Fibroblast of skin of abdomen (primary cell): ENCODE results near the gene SUPT6H.

Experiments
- DNase-seq: peaks from one replicate; pipeline ENCODE4 v3.0.0-alpha.2; 2013

The SUPT6H gene

GRCh38 chr17:28702026-28702751, 40.2 kb downstream of the SUPT6H start:
- no peak for DNase-seq

- DNase-seq: no peak
These were observed 40.7 kb downstream of the SUPT6H start for GRCh38 chr17:28702752-28703150.

GRCh38 chr17:28703552-28704218, 41.7 kb downstream of the SUPT6H start:
- no peak for DNase-seq

- DNase-seq: no peak
These were observed 42.3 kb downstream of the SUPT6H start for GRCh38 chr17:28704219-28704858.

- DNase-seq: no peak
These were observed 43.2 kb downstream of the SUPT6H start for GRCh38 chr17:28705074-28705659.

GRCh38 chr17:28705728-28706334, 43.8 kb downstream of the SUPT6H start:
- DNase-seq: no peak

- no peak for DNase-seq
These were observed 44.7 kb downstream of the SUPT6H start for GRCh38 chr17:28706471-28707338.

- DNase-seq: no peak
These were observed 45.3 kb downstream of the SUPT6H start for GRCh38 chr17:28707339-28707720.

GRCh38 chr17:28710861-28711722, 49.1 kb downstream of the SUPT6H start:
- peak; percentile 91 for DNase-seq

- no peak for DNase-seq
These were observed 49.7 kb downstream of the SUPT6H start, which contains the start of gene PROCA1 for GRCh38 chr17:28711723-28712031. Gene PROCA1, minus strand, starts transcription at chr17:28711888. Its CDS starts 228 bp downstream, at chr17:28711660.

GRCh38 chr17:28712032-28712704, 50.2 kb downstream of the SUPT6H start:
- DNase-seq: peak; percentile 28

- no peak for DNase-seq
These were observed 50.9 kb downstream of the SUPT6H start for GRCh38 chr17:28712705-28713415.

- DNase-seq: no peak
These were observed 52.3 kb downstream of the SUPT6H start for GRCh38 chr17:28714281-28714680.

- no peak for DNase-seq
These were observed 53.2 kb downstream of the SUPT6H start for GRCh38 chr17:28715217-28715616.

- peak; percentile 48 for DNase-seq
These were observed 55.0 kb downstream of the SUPT6H start for GRCh38 chr17:28716740-28717577.

GRCh38 chr17:28717578-28718332, 55.8 kb downstream of the SUPT6H start, which contains the start of gene RAB34:
Gene RAB34, minus strand, starts transcription at chr17:28717868. Its CDS starts 602 bp downstream, at chr17:28717266.
- DNase-seq: peak; percentile 93

- peak; percentile 67 for DNase-seq
These were observed 56.5 kb downstream of the SUPT6H start for GRCh38 chr17:28718333-28719020.
